Activated CD8-positive, alpha-beta memory T cell treated with anti-CD3 and anti-CD28 coated beads for 48 hours (primary cell): ENCODE results near the gene PHB1.
"Not testable (repeated sequence)": the region's sequence is repeated elsewhere in the genome, so short reads cannot be mapped to it uniquely, and the experiment has no call there.

Experiments used
- DNase-seq, 3 experiments: peaks; one replicate each; pipeline ENCODE4 v3.0.0-alpha.2; 2020; ENCODE audit warnings: low read depth in 2 of 3, low spot score in 2 of 3

Gene PHB1

DNA sequence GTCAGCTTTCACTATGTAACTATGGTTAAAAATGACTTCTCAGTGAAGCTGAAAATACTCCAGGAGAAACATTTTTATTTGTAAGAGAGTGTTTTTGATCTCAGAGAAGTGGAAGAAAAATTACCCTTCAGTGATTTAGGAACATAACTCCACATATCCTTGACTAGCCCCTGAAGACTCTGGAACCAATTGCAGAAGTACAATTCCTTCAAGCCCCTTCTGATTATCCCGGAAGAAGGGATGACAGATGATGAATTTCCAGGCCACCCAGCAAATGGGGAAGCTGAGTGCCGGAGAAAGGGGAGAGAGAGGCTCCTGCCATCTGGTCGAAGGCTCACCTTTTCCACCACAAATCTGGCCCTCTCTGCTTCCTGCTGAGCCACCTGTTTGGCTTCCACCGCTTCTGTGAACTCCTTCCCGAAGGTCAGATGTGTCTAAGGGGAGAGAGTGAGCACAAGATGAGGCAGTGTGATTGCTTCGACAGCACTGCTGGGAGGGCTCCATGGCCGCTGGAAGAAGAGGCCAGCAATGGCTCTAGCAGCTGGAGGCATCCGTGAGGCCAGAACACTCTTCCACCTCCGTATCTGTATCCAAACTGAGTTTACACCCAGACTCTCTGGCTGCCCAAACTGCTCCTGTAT lies 8.1 kb downstream of the PHB1 start:
- DNase-seq = no peak

GRCh38 chr17:49404906-49405305 lies 9.8 kb downstream of the PHB1 start:
- no peak for DNase-seq

DNA sequence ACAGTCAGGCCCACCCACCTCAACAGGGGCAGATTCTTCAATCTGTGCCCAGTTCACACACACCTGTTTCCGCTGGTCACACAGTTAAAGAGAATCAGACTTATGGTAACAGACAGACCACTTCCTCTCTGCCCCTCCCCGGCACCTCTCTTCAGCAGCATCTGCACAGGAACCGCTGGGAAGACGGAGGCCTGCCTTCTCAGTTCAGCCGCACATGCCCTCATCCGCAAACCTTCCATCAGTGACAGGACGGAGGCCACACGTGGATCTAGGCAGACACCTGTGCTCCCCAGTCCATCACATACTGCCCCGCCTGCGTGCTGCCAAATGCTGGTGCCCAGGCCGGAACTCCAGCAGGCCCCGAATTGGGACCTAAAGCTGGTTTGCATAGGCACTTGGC lies 10.3 kb downstream of the PHB1 start:
- DNase-seq = no peak

DNA sequence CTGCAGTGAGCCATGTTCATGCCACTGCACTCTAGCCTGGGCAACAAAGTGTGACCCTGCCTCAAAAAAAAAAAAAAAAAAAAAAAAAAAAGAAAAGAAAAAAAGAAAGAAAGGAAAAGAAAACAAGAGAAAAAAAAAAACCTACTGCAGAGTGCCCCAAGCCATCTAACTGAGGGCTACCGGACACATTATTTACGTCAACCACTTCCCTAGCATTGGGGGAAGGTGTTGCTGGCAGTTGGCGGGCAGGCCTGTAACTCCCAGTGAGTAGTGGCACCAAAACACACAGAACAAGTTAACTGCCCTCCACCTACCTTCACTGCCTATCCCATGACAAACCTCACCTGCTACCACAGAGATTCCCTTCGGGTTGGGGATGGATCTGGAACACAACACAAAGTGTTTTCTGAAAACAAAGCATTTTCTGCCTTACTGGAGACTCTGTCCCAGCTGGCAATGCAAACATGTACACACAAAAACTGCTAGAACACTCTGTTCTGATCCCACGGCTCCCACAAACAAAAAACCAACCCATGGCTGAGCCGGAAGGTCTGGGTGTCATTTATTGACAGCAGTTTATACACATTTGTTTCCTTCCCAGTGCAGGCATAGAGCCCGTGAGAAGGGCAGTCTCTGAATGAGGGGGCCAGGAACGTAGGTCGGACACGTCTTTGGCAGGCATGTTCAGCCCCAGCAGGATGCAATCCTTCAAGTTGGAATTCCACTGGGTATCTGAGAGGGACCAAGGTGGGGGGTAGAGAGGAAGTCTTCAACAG lies 11.0 kb downstream of the PHB1 start:
- no peak for DNase-seq

DNA sequence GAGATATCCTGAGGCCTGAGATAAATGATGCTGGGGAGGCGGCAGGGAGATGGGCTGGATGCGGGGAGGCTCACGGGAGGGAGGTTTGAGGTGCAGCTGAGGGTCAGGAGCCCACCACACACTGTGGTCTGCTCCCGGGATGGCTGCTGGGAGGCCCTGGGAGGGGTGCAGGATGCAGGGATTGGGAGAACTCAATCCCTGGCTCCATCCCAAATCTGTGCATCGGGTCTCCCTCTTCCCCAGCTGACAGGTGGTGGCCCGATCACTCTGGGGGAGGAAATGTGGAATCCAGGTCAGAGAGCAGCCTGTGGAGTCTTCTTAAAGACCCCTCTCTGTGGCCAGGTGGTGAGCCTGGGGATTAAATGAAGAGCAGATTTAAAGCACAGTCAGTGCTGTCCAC lies 12.0 kb downstream of the PHB1 start:
- no peak for DNase-seq

DNA sequence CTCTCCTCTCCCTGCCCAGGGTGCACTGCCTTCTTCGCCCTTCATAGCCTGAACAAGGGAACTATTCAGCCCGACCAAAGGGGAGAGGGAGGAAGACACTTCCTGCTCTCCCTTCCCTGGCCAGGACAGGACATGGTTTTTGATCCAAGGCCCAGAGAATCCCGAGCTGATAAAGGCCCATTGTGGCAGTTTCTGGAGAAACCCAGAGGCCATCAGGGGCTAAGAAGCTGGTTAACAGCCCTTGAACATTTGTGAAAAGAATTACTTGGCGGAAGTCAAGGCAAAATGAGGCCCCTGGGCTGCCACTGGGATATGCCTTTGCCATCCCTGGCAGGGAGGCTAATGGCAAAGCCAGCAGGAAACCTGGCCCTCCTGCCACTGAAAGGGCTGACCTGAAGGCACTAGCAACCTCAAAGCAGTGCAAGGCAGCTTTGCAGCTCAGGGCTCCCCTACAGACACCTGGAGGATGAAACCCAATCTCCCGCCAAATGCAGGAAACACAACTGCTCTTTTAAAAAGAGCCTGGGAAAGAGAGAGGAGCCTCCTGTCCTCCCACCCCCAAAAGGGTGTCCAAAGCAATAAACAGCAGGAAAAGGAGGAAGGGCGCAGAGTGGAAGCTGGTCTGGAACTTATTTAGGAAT lies 12.6 kb downstream of the PHB1 start:
- DNase-seq = no peak

DNA sequence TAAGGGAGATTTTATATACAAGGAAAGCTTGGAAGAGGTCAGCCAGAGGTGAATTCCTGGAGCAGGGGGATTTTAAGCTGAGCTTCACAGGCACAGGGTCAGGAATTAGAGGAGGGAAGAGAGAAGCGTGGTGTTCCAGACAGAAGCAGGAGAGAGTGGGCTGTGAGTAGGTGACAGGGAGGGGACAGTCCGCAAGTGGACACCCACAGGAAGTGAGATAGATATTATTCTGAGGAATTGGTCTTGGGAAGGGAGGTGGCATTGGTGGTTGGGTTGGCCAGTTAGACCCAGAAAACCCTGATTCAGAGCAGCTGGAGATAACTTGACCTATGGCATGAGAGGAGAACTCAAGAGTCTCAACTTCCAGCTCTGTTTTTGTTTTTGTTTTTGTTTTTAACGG lies 14.7 kb downstream of the PHB1 start:
- no peak for DNase-seq

GRCh38 chr17:49397586-49397985 lies 17.1 kb downstream of the PHB1 start:
- DNase-seq = no peak

DNA sequence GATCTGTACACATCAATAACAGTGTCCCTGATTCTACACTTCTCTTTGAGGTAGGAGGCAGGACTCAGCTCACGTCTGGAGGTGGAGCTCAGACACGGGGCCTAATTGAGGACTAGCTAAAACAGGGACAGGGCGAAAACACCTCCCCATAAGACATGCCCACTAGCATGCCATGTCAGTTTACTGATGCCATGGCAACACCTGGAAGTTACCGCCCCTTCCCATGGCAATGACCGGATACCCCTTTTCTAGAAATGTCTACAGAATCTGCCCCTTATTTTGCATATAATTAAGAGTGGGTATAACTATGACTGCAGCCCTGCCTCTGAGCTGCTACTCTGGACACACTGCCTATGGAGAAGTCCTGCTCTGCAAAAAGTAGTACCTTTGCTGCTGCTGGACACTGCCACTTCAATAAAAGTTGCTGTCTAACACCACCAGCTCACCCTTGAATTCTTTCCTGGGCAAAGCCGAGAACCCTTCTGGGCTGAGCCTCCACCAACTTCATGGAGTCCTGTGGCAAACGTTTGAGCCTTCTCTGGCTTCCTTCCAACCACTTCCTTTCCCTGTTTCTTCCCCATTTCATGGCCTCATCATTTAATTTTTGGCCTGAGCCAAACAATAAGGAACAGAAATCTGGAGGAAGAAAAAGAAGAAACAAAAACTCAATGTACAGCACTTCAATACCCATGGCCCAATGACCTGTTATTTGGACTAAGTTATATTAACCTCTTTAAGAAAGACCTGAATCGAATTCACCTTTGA lies 21.0 kb downstream of the PHB1 start:
- no peak for DNase-seq

DNA sequence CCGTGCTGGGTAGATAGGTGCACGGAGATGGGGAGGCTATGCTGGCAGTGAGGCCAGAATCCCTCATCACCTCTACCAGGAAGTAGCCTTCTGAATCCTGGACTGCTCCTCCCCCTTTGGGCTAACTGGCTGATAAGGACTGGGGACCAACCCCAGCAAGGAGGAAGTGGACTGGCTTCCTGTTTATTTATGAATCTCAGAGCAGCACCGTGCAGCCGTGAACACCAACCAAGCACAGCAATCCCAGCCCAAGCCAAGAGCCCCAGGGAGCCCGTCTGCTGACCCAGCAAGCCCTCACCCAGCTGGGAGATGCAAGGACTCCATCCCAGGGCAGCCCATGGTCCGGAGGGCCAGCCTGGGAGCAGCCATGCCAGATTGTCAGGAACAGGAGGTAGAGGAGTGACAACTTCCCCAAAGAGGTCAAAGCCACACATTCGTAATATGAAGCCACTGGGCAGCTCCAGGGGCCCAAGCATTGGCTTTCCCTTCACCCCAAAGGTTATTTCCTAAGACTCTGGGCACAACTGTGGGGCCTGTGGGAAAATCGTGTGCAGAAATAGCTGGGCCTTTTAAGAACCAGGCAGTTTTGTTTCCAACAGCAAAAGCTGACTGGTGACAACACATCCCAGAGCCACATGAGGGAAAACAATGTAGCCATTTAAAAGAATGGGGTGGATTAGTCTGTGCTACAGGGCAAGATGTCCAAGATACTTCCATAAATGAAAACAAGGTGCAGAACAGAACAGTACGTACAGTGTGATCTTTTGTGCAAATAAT lies 23.9 kb downstream of the PHB1 start:
- no peak for DNase-seq

GRCh38 chr17:49389514-49390347 lies 25.0 kb downstream of the PHB1 start:
- not testable (repeated sequence) for DNase-seq

GRCh38 chr17:49388692-49389513 lies 25.8 kb downstream of the PHB1 start:
- DNase-seq = no peak

DNA sequence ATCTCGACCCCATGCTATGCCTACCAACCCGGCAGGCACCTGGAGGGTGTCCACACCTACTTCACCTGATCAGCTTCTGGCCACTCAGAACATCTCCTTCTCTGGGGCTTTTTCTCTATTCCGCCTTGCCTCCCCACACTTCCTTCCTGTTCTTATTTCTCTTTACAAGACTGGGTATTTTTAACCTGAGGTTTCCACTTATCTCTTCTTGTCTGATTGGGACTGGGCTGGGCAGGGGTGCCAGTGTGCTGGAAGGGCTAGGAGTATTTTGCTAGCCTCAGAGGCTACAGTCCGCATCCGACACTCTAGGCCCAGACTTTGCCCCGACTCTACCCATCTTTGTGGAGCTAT lies 26.4 kb downstream of the PHB1 start:
- peak in 1 of 3 experiments; percentile 18 for DNase-seq

- DNase-seq = no peak
These were observed 27.0 kb downstream of the PHB1 start for GRCh38 chr17:49387498-49388289.

GRCh38 chr17:49386373-49386772 lies 28.3 kb downstream of the PHB1 start:
- no peak for DNase-seq

GRCh38 chr17:49384951-49385350 lies 29.7 kb downstream of the PHB1 start:
- DNase-seq = no peak

DNA sequence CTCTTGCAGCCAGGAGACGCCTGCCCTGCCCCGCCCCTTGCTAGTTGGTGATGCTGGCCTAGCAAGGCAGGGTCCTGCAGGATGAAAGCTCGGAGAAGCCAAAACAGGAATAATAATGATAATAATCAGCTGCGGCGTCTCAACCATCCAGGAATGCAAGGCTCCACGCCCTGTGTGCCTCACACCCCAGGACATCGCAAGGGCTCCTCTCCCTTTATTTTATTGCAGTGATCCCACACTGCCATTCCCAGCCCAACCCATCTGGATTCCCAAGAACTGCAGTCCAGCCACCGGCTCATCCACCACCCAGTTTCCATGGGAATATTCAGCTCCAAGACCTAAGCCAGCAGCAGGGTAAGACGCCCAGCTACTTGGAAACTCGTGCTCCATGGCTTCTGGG lies 31.6 kb downstream of the PHB1 start:
- no peak for DNase-seq

- DNase-seq = no peak
These were observed 32.1 kb downstream of the PHB1 start for GRCh38 chr17:49382556-49382955.
